NCI-H2196 treated with DMSO at 0.1 percent for 48 hours (cell line): ENCODE results near the gene FAHD2A.
"Not testable (repeated sequence)": the region's sequence is repeated elsewhere in the genome, so short reads cannot be mapped to it uniquely, and the experiment has no call there.

ENCODE experiments used
- DNase-seq: peaks from one replicate; lab custom pipeline; 2025; ENCODE audit not compliant: unreplicated experiment; lab: John Stamatoyannopoulos, UW

FAHD2A gene

GRCh38 chr2:95433973-95434372 is 31.5 kb downstream of the FAHD2A start:
- DNase-seq = not testable (repeated sequence)

GRCh38 chr2:95434507-95435076 is 32.1 kb downstream of the FAHD2A start:
- not testable (repeated sequence) for DNase-seq

- not testable (repeated sequence) for DNase-seq
These were observed 32.8 kb downstream of the FAHD2A start for GRCh38 chr2:95435162-95435871.

- DNase-seq = not testable (repeated sequence)
These were observed 33.3 kb downstream of the FAHD2A start for GRCh38 chr2:95435872-95436209.

GRCh38 chr2:95442474-95443099 is 40.1 kb downstream of the FAHD2A start:
- DNase-seq = not testable (repeated sequence)

GRCh38 chr2:95445317-95445716 is 42.8 kb downstream of the FAHD2A start:
- DNase-seq = not testable (repeated sequence)

GRCh38 chr2:95463292-95463691 is 60.8 kb downstream of the FAHD2A start:
- DNase-seq = not testable (repeated sequence)
